Activated CD4-positive, alpha-beta T cell treated with anti-CD3 and anti-CD28 coated beads for 4 hours (primary cell): ENCODE results near the gene ARSG.
"Not testable (repeated sequence)": the region's sequence is repeated elsewhere in the genome, so short reads cannot be mapped to it uniquely, and the experiment has no call there.

ENCODE experiments used
- DNase-seq, 2 donors: peaks; one replicate each; pipeline ENCODE4 v3.0.0-alpha.2; 2020

The ARSG gene

DNA sequence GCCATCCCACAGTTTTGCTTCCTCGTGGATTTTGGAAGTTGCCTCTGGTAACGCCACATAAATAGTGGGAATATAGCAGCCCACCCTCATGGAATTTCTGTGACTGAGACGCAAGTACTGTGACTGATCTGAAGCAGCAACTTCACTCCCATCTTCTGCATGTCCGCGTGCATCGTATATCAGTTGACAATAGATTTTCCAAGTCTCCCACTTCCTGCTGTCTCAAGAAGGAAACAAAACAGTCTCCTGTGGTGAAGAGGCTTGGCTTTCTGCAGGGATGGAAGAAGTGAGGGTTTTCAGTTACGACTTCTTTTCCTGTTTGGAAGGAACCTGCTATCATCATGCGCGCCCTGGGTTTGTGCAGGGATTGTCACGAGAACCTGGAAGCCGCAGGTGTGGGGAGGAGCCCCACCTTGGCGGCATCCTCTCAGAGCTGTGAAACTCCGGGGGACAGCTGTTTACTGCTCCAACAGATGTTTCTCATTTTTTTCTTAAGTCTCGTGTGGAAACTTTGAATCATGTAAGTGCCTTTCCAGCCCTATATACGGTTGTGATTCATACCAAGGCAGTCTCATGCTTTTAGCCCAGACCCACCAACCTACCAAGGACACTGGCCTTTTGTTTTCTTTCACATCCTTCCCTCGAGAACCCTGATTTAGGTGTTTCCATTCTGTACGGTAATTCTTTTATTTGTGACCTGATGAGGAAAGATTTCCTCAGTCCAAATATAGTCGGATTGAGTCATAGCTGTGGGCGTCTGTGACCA is 108.5 kb downstream of the ARSG start:
- DNase-seq = peak; percentile 47 to 52

DNA sequence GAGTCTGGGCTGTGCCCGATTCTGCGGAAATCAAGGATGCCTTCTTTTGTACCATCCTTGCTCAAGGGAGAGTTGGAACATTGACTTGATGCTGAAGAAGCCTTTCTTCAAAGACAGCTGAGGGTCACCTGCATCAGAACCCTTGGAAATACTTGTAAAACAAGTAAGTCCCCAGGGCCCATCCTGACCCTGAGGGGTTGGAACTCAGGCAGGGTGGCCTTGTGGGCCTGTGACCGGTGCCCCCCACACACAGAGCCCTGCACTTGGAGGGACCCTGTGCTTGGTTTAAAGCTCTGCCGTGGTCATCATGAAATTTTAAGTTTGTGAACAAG is 109.1 kb downstream of the ARSG start:
- no peak for DNase-seq

DNA sequence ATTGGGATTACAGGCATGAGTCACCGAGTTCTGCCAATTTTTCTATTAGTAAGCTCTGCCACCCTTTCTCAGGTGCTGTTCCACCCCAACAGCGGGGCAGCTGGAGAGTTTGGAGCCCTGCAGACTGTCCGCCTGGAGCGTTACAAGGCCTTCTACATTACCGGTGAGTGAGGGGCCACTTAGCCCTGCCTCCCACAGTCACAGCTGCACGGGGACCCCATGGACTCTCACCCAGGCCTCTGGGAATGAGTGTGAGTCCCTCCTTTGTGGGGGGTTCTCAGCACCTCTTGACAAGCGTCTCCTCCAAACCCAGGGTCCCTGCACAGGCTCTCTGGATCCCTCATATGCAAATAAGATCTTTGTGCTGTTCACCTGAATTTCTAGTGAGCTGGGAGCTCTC is 110.0 kb downstream of the ARSG start:
- no peak for DNase-seq

DNA sequence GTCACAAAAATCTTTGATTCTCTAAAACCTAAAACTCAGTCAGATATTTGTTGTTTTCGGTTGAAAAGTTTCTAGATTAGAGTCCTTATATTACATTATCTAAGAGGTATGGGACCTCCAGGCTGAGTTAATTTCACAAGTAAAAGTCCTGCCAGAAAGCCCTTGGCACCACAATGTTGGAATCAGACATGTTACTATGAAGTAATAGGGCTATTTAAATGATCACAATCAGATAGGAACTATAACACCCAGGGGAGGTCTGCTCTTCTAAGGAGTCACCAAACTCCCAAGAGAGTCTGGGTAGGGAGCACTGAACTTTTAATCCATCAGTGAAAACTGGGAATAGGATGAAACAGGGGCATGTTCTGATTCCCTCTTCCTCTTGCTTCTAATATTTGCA is 111.8 kb downstream of the ARSG start:
- DNase-seq = no peak

DNA sequence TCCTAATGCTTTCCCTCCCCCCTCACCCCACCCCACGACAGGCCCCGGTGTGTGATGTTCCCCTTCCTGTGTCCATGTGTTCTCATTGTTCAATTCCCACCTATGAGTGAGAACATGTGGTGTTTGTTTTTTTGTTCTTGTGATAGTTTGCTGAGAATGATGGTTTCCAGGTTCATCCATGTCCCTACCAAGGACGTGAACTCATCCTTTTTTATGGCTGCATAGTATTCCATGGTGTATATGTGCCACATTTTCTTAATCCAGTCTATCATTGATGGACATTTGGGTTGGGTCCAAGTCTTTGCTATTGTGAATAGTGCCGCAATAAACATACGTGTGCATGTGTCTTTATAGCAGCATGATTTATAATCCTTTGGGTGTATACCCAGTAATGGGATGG is 112.5 kb downstream of the ARSG start:
- not testable (repeated sequence) for DNase-seq

DNA sequence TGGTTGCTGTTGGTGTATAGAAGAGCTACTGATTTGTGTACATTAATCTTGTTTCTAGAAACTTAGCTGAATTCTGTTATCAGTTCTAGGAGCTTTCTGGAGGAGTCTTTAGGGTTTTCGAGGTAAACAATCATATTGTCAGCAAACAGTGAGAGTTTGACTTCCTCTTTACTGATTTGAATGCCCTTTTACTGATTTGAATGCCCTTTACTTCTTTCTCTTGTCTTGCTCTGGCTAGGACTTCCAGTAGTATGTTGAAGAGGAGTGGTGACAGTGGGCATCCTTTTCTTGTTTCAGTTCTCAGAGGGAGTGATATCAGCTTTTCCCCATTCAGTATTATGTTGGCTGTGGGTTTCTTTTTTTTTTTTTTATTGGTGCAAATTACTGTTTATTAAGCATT is 116.4 kb downstream of the ARSG start:
- DNase-seq = not testable (repeated sequence)

DNA sequence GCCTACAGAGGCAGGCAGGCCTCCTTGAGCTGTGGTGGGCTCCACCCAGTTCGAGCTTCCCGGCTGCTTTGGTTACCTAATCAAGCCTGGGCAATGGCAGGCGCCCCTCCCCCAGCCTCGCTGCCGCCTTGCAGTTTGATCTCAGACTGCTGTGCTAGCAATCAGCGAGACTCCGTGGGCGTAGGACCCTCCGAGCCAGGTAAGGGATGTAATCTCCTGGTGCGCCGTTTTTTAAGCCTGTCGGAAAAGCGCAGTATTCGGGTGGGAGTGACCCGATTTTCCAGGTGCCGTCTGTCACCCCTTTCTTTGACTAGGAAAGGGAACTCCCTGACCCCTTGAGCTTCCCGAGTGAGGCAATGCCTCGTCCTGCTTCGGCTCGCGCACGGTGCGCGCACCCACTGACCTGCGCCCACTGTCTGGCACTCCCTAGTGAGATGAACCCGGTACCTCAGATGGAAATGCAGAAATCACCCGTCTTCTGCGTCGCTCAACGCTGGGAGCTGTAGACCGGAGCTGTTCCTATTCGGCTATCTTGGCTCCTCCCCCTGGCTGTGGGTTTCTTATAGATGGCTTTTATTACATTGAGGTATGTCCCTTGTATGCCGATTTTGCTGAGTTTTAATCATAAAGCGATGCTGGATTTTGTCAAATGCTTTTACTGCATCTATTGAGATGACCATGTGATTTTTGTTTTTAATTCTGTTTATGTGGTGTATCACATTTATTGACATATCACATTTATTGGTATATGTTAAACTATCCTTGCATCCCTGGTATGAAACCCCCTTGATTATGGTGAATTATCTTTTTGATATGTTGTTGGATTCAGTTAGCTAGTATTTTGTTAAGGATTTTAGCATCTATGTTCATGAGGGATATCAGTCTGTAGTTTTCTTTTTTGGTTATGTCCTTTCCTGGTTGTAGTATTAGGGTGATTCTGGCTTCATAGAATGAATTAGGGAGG is 122.6 kb downstream of the ARSG start:
- peak; percentile 58 to 63 for DNase-seq

DNA sequence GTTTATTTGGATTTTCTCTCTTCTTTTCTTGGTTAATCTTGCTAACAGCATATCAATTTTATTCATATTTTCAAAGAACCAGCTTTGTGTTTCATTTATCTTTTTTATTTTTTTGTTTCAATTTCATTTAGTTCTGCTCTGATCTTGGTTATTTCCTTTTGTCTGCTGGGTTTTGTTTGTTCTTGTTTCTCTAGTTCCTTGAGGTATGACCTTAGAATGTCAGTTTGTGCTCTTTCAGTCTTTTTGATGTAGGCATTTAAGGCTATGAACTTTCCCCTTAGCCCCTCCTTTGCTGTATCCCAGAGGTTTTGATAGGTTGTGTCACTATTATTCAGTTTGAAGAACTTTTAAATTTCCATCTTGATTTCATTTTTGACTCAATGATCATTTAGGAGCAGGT is 123.6 kb downstream of the ARSG start:
- not testable (repeated sequence) for DNase-seq

DNA sequence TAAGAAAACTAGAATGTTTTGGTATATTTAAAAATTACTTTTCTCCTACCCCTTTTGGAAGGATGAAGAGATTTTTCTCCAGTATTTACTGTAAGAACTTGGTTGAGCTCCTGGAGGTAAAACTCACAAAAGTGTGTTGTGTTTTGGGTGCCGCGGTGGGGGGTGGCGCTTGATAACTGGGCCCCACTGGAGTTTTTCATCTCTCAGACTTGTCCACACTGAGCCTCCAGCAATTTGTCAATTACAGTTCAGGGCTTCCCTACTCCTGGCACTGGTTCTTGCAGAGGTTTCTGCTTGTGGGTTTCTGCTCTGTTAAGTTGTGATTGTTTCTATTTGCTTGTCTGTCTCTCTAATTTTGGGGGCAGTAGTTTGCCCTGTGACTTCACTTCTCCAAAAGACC is 126.0 kb downstream of the ARSG start:
- no peak for DNase-seq

DNA sequence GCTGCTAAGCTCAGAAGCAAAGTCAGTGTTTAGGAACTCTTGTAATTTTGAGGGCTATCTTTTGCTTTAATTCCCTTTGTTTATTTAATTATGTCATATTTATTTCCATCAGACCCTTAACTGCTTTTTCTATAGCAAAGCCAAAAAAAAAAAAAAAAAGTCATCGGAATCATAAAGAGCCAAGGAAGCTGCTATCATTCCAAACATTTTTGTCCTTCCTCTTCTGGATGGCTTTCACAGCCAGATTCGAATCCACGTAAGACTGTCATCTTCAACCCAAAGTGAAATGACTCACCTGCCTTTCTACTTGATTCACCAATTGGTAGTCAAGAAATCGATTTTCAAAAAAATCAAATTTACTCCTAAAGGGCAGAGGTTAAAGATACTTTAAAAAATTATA is 127.6 kb downstream of the ARSG start:
- no peak for DNase-seq

DNA sequence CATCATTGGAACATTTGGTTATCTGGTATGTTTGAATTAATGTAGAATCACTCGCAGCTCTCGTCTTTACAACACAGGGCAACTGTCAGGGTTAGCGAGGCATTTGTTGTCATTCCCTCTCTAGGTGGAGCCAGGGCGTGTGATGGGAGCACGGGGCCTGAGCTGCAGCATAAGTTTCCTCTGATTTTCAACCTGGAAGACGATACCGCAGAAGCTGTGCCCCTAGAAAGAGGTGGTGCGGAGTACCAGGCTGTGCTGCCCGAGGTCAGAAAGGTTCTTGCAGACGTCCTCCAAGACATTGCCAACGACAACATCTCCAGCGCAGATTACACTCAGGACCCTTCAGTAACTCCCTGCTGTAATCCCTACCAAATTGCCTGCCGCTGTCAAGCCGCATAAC is 128.8 kb downstream of the ARSG start:
- no peak for DNase-seq

DNA sequence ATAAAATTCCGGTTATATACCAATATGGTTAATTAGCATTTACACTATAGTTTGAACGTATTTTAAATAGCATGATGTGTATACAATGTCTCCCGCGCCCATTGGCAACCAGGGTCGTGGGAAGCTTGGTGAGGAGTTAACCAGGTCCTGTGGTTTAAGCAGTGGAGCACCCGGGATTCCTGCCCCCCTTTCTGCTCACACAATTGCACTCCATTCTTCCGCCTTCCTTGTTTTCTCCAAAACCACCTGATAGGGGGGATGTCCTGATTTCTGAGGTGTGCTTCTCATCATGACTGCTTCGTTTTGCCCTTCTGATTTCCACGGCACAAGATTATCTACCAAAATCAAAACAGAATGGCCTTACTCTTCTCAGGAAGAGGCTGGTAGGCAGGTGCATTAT is 130.2 kb downstream of the ARSG start:
- DNase-seq = no peak

DNA sequence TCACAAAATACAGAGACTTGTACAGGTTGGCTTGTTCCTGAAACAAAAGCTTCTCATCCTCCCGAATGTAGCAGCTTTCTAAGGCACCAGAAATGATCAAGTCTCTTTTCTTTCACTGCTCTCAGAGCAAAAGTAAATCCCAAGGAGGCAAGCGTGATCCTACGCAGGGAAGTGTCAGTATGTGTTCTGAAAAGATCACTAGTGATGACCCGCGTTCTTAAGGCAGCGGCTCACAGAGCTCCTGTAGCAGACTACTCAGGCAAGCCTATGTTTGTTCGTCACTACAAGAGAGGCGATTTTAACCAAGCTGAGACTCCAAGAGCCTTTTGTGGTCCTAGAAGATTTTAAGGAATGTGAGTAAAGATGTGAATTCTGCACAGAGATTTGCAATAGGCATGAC is 131.5 kb downstream of the ARSG start:
- DNase-seq = no peak

DNA sequence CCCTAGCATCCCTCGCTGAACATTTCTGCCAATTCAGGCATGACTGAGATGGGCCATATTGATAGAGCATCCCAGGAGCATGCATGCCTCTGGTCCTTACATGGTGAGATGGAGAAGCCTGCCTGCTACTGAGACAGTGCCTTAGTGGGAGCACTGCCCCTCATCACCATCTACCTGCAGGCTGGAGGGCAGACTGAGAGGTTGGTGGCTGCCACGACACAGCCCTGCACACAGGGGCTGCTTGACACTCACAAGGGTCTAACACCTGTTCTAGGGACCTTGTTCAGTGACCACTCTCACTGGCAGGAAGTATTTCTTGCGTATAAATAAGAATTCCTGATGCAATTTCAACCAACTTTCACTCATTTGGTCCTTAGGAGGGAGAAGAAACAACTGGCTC is 132.0 kb downstream of the ARSG start:
- DNase-seq = no peak

DNA sequence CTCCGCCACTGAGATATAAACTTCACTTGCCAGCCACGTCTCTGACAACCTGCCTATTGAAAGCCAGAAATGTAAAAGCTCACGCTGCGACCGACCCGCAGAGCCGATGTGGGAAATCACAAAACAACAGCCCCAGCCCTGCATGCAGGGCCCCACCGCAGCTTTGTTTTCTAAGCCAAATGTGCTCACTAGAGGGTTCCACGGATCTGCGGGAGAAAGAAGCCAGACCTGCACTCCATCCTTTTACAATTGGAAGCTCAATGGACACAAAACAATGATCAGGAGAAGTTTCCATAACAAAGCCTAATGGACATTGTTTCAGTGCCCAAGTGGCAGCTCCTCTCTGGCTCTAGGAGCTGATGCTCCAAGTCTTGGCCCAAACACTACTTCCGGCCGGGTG is 132.9 kb downstream of the ARSG start:
- DNase-seq = no peak

DNA sequence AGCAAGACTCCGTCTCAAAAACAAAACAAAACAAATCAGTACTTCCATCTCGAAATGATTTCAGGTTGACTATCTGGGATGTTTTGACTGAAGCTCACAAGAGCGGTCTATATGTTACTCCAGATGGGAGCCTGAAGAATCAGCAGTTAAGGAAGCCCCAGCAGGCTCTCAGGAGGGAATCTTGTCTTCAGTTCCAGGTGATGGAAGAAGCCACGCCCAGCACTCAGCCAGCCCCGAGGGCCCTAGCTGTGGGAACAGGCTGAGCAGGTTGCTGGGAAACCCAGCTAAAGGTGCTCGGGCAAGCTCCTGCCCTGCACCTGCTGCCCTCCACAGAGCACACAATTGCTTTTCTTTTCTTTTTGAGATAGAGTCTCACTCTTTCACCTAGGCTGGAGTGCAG is 133.6 kb downstream of the ARSG start:
- DNase-seq = no peak

DNA sequence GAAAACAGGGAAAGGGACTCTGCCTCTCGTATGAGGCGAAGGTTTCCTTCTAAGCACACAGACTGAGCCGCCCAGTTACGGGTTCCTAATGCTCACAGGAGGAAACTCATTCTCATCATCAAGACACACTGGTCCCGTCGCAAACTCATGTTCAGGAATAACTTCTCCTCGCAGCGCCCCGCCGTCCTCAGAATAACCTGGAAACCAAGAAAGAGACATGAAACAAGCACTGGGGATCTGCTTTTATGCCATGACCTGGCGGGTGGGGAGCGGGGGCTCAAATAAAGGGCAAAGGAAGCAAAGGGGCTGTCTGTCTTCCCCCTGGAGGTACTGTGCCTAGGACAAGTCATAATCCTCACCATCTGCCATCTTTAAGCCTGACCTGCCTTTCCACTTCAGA is 134.7 kb downstream of the ARSG start:
- no peak for DNase-seq

DNA sequence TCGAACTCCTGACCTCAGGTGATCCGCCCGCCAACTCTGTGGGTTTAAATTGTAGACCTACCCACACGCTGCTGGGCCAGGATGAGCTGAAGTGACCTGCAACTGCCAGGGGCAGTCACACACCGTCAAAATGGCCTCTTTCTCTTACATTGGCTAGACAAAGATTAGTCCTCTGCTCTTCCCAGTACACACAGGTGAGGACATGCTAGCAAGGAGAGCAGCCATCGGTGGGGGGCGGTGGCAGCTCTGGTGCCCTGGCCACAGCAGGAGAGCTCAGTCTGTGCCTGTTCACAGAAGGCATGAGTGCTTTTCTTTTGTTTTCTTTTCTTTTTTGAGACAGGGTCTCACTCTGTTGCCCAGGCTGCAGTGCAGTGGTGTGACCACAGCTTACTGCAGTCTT is 136.3 kb downstream of the ARSG start:
- no peak for DNase-seq

DNA sequence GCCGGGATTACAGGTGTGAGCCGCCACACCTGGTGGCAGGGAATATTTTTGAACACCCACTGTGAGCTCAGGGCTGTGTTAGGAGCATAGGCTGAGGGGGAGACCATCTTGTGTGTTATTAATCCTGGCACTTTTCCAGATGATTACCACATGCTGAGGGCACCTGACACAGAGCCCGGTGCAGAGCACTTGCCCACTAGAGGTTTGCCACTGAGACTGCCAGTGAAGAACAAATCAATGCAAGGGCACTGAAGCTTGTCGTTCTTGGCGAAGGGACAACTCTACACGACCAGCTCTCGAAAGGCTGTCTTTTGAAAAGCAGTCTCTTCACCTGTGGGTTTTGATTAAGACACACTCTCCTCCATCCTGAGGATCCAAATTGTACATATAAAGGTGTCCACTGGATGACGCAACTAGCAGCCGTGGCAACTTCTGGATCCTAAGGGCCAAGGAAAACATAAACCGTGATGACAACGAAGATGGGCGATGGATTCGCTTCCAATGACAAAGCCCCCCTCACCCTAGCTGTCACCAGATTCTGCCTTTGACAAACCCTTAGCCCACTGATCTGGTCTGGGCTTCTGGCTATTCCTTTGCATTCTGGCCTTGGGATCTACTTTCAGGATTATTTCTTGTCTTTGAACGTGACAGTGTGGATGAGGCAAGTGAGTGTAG is 137.3 kb downstream of the ARSG start:
- no peak for DNase-seq

DNA sequence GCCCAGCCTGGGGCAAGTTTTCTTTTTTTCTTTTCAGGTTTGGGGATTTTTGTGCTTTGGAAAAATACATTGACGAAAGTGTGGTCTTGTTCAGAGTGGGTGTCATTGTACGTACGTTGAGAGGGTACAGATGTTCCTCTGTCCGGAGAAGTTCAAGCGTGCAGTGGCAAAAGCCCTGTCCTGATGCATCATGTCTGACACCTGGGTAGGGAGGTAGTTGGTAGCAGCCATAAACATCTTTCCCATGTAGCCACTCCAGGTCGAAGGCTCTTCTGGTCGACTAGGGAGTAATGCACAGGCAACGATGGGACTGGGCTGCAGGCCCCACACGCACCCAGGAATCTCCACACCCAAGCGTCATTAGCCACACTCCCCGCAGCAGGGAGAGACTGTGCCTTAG is 138.6 kb downstream of the ARSG start:
- DNase-seq = no peak

DNA sequence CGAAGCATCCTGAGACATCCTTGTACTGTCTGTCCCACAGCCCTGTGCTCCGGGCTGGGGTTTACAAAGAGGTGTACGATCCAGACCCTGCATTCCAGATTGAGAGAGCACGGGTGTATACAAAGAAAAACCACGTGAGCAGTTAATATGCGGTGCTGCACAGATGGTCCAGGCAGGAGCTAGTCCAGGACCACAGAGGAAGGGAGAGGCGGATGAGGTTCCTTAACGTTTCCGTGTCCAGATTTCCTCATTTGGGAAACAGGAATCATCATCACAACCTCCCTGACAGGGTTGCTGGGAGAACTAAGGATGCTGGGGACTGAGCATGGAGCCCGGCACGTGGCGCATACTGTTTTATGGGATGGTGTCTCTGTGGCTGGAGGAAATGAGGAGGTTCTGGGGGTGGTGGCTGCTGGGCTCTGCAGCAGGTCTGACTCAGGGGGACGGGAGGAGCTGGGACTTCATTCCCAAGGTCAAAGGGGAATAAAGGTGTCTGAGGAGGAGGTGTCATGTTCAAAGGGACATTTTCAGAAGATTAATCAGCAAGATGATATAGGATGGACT is 139.8 kb downstream of the ARSG start:
- no peak for DNase-seq

DNA sequence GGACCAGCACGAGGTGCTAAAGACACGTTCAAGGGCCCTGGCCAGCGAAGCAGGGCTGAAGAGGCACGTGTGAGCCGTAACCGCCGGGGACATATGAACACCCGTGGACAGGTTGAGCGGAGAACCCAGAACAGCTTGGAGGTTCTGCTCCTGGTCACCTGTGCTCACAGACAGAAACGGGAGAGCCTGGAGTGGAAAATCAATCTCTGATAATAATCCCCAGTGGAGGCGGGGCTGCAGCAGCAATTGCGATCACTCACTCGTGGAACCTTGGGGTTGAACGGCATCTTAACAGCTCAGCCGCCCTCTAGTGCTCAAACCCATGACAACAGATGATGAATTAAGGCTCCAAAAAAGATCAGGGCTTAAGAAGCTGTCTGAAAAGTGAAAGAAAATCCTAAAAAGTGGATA is 140.4 kb downstream of the ARSG start:
- DNase-seq = peak; percentile 59 to 64

DNA sequence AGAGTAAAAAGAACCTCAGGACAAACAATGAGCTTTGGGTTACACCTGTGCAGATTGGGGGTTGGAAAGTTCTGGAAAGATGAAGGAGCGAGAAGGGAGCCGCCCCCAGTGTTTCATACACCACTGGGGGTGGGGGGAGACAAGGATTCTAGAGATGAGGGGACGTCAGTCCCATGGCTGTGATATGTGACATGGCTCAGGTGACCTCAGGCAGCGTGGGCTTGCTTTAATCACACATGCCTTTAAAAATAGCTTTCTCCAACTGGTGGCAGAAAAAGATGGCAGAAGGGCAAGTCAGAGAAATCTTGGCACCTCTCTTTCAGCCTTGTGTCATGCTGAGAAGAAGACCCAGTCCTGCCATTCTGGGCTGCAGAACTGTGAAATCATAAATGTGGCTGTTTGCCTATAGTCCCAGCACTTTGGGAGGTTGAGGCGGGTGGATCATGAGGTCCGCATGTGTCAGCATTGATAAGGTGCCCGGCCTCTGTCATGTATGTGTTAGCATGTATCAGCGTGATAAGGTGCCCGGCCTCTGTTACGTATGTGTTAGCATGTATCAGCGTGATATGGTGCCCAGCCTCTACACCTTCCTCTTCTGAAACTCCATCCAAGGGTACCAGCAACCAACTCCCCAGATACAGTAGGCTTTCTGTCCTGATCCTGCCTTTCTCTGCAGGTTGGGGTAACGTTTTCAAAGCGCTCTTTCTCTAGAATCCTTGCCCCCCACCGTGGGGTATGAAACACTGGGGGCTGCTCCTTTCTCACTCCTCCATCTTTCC is 141.0 kb downstream of the ARSG start:
- DNase-seq = no peak
